Lung (tissue), 12 donors: ENCODE data around the gene SRBD1. TPM values are rescaled to one million over a fixed set of nuclear protein-coding genes. Genes with fewer than 3 reads are reported as not detected.

Source experiments
- ATAC-seq: fragments of 200-7000 bp; cut with Tn5 transposase; one replicate; pipeline ENCODE4 v1.9.1; 2020; ENCODE audit warnings: moderate number of reproducible peaks; ENCODE audit not compliant: insufficient read depth, low FRiP score
- DNase-seq, 3 donors: peaks; one replicate each; pipeline ENCODE4 v3.0.0-alpha.2; 2013 to 2017
- H3K27ac ChIP-seq, 2 donors: one replicate each; pipeline ENCODE4 v1.5.1; 2013; ENCODE audit warnings: mild to moderate bottlenecking in 2 of 2, moderate library complexity in 2 of 2, control low read depth in 1 of 2, inconsistent platforms in 1 of 2, low read depth in 1 of 2, low read length in 1 of 2
- H3K27me3 ChIP-seq, 3 donors: one replicate each; pipeline ENCODE4 v1.5.1; 2013; ENCODE audit warnings: low read length in 2 of 3; ENCODE audit not compliant: control insufficient read depth in 3 of 3, insufficient read depth in 3 of 3
- H3K36me3 ChIP-seq, 4 donors: one replicate each; pipeline ENCODE4 v1.5.1; 2013; ENCODE audit warnings: low read length in 4 of 4, mild to moderate bottlenecking in 1 of 4, moderate library complexity in 1 of 4; ENCODE audit not compliant: control insufficient read depth in 4 of 4, insufficient read depth in 4 of 4
- H3K4me1 ChIP-seq, 5 donors: one replicate each; pipeline ENCODE4 v1.5.1; 2013; ENCODE audit warnings: low read length in 5 of 5, mild to moderate bottlenecking in 2 of 5, moderate library complexity in 1 of 5; ENCODE audit not compliant: control insufficient read depth in 5 of 5, insufficient read depth in 5 of 5
- H3K4me3 ChIP-seq: one replicate; pipeline ENCODE4 v1.5.1; 2013; ENCODE audit warnings: mild to moderate bottlenecking, control low read depth, moderate library complexity
- H3K9ac ChIP-seq, 2 donors: one replicate each; pipeline ENCODE4 v1.5.1; 2013; ENCODE audit warnings: low read length in 2 of 2, control low read depth in 1 of 2; ENCODE audit not compliant: insufficient read depth in 1 of 2
- H3K9me3 ChIP-seq, 4 donors: one replicate each; pipeline ENCODE4 v1.5.1; 2013; ENCODE audit warnings: low read length in 3 of 4, mild to moderate bottlenecking in 1 of 4, moderate library complexity in 1 of 4; ENCODE audit not compliant: control insufficient read depth in 4 of 4, insufficient read depth in 3 of 4
- CTCF ChIP-seq: IDR thresholded peaks from 2 replicates; pipeline ENCODE4 v1.5.1; 2012; ENCODE audit warnings: mild to moderate bottlenecking; ENCODE audit errors: control extremely low read depth, extremely low read depth
- WGBS, 2 donors: extraction: QIAGEN DNeasy Blood & Tissue Kit; methylation state at CpG; one replicate each; pipeline ENCODE4 v1.1.7; 2013; 5-methylcytosine and 5-hydroxymethylcytosine counted together
- polyA plus RNA-seq, 2 donors: library from polyadenylated mRNA; stranded (reverse); fragments of 200-250 nt; gene quantifications; one replicate each; pipeline ENCODE4 v1.2.1, GENCODE V29; 2013
- total RNA-seq, 2 donors: library from RNA; depleted of rRNA in 1 of 2; stranded (reverse); fragments of >200 nt in 1 of 2; gene quantifications; one replicate each; pipeline ENCODE4 v1.2.1, GENCODE V29; 2014 to 2021
- donor health status: control.
- donor health status: control.
- donor health status: Bipolar disorder and iron deficiency.
- donor health status: healthy.
- donor health status: DM: yes; HTN: yes; CAD: no.

SRBD1 gene
- total and polyA plus RNA-seq, 4 donors = 5.6 to 30.6 (median 11.5) TPM

GRCh38 chr2:45457211-45457945, 153.7 kb downstream of the SRBD1 start:
- DNase-seq (no peak), ATAC-seq (no peak)
- Histone ChIP-seq H3K9ac (no peak overlapping the region), H3K4me1 (peaks cover 0 to 18% (median 6%) of the 10 kb centered on the region in 5 donors), H3K4me3 (no peak overlapping the region), H3K27me3 (no peaks in the 10 kb centered on the region), H3K27ac (no peak overlapping the region), H3K36me3 (peaks cover 0 to 3% (median 0%) of the 10 kb centered on the region in 4 donors), H3K9me3 (no peaks in the 10 kb centered on the region)
- TF ChIP-seq CTCF = no peak
- WGBS, 2 donors = 94 to 96% methylated on average over 5 of the region's 5 CpGs

- WGBS, 2 donors = 74 to 86% methylated on average over 4 of the region's 4 CpGs
- ATAC-seq (no peak), DNase-seq (peak; percentile 25 to 69 (median 67))
- H3K4me3 ChIP-seq = no peak overlapping the region
- no peaks in the 10 kb centered on the region for H3K36me3 ChIP-seq
- no peaks in the 10 kb centered on the region for H3K9me3 ChIP-seq
- H3K27ac ChIP-seq = no peak overlapping the region
- no peak for TF ChIP-seq CTCF
- no peak overlapping the region for H3K9ac ChIP-seq
- H3K4me1 ChIP-seq = peaks cover 0 to 10% (median 0%) of the 10 kb centered on the region in 5 donors
- no peaks in the 10 kb centered on the region for H3K27me3 ChIP-seq
Measured at GRCh38 chr2:45452866-45453265, 158.2 kb downstream of the SRBD1 start.

- no peaks in the 10 kb centered on the region for H3K36me3 ChIP-seq
- H3K4me3 ChIP-seq = no peak overlapping the region
- WGBS, 2 donors = 86 to 89% methylated on average over 2 of the region's 2 CpGs
- DNase-seq (peak in 2 of 3 donors; percentile 40 to 70), ATAC-seq (no peak)
- no peaks in the 10 kb centered on the region for H3K27me3 ChIP-seq
- TF ChIP-seq CTCF = no peak
- no peaks in the 10 kb centered on the region for H3K9me3 ChIP-seq
- peaks cover 0 to 10% (median 0%) of the 10 kb centered on the region in 5 donors for H3K4me1 ChIP-seq
- H3K27ac ChIP-seq = no peak overlapping the region
- no peak overlapping the region for H3K9ac ChIP-seq
Measured at GRCh38 chr2:45450634-45451033, 160.4 kb downstream of the SRBD1 start.
